Bone marrow (tissue), 2 donors: ENCODE results near the gene LRRC75B.
"Not testable (repeated sequence)": the region's sequence is repeated elsewhere in the genome, so short reads cannot be mapped to it uniquely, and the experiment has no call there.

Experiments used
- DNase-seq, 2 donors: peaks; one replicate each; lab custom pipeline; 2025; lab: John Stamatoyannopoulos, UW

The LRRC75B gene

GRCh38 chr22:24554313-24555164 is 38.3 kb downstream of the LRRC75B start, which contains the start of gene GUCD1:
Gene GUCD1 (minus strand): TSS chr22:24555138. CDS start chr22:24554991, 147 bp downstream.
- DNase-seq, result peak in 1 of 2 donors; percentile 5

- no peak for DNase-seq
Observed at GRCh38 chr22:24553597-24554312, 39.1 kb downstream of the LRRC75B start.

- not testable (repeated sequence) for DNase-seq
Observed at GRCh38 chr22:24552503-24553286, 40.2 kb downstream of the LRRC75B start.

DNA sequence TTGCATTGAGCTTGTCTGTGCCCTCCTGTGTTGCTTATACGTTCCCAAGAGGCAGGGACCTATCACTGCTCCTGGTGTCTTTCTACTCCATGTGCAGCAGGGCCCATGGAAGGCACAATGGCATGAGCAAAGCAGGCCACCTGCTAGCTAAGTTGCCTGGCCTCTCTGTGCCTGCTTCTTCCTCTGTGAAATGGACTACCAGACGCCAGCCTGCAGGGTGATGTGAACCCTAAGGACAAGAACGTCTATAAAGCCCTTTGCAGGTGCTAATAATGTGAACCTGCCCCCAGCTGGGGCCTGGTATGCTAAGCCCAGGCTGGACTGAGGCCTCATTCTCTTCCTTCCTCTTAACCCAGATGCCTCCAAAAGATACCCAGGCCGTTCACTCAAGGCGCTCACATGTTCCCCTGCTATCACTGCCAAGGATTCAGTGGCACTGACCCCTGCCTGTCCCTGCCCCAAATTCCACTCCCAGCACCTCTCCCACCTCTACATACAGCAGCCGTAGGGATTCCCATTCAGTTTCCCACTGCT is 41.9 kb downstream of the LRRC75B start:
- DNase-seq, result no peak

DNA sequence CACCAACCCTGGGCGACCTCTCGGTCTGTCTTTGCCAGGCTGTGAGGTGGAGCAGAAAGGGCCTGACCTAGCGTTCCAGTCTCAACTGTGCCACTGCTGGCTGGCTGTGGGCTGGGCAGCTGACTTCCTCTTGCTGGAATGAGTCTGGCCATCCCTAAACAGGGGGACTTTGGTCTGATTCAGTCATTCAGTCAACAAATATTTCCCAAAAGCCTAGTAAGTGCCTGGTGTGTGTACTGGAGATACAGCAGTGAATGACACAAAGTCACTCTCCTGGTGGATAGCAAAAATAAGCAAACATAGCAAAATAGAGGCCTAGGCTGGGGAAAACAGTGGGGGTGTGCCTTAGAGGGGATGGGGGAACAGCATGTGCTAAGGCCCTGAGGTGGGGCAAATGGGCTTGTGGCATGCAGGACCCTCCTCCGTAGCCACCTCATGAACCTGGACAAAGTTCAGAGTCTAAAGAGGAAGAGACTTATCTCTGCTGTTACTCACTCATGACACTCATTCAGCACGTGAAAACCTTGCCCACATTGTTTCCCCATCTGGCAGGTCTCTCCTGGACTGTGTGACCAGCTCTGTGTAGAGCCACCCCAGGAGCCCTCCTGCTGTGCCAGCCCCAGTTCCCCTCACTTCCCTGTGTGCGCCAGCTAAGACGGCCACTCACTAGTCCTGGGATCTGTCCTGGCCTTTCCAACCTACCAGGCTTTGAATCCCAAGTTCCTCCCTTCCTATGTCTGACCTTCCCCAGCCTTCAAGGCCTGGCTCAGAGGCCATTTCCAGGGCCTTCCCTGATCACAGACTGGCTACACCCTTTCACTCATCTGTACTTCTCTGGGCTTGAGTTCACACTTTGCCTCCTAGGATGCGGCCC is 42.6 kb downstream of the LRRC75B start:
- DNase-seq, result no peak

DNA sequence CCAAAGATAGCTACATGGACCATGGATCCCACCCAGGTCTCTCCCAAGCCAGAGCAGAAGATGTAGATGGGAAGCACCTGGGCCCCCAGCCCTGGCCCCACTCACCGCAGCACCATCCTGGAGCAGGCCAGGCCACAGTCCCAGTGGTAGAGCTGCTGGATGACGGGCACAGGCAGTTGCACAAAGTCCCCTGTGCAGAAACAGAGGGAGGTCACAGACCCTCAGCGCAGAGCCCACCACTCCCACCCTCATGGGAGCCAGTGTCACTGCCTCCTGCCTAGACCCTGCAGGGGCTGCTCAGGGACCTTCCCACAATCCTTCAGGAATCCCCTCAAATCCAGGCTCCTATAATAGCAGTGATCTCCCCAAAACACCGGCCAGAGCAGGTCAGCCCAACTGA is 44.1 kb downstream of the LRRC75B start:
- DNase-seq, result no peak

GRCh38 chr22:24543679-24544243 is 49.1 kb downstream of the LRRC75B start:
- DNase-seq, result no peak

GRCh38 chr22:24543185-24543601 is 49.7 kb downstream of the LRRC75B start:
- DNase-seq, result no peak

GRCh38 chr22:24542641-24543040 is 50.2 kb downstream of the LRRC75B start:
- no peak for DNase-seq

- DNase-seq, result peak in 1 of 2 donors; percentile 49
Observed at GRCh38 chr22:24541681-24542515, 51.0 kb downstream of the LRRC75B start.

DNA sequence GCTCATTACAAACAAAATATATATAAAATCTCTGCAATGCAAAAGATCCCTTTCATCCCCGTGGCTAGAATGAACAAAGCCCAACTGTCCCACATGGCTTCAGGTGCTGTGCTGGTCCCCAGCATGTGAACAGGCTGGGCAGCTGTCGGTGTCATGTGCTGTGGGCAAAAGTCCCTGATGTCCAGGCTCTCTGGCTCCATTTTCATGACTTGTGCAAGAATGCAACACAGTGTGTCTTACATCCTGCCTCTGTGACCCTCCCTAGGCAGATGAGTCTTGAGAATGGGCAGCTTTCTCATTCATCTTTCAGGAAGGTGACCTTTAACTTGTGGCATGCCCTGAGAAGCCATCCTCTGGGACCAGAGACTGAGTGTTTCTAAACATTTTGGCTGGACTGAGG is 52.4 kb downstream of the LRRC75B start:
- no peak for DNase-seq

- no peak for DNase-seq
Observed at GRCh38 chr22:24536089-24536488, 56.8 kb downstream of the LRRC75B start.
